Nephron progenitor cell (in vitro differentiated cells): Measurements from ENCODE around the gene ABCG4.
"Not testable (repeated sequence)": the region's sequence is repeated elsewhere in the genome, so short reads cannot be mapped to it uniquely, and the experiment has no call there.

Experiments used
- DNase-seq: peaks from one replicate; pipeline ENCODE4 v3.0.0; 2021
- H3K27ac Mint-ChIP-seq: 2 replicates; pipeline ENCODE4 v1.8.0; 2021; ENCODE audit warnings: mild to moderate bottlenecking, moderate library complexity, mixed read lengths
- H3K27me3 Mint-ChIP-seq: 2 replicates; pipeline ENCODE4 v1.8.0; 2021; ENCODE audit warnings: mild to moderate bottlenecking, low read depth, mixed read lengths; ENCODE audit not compliant: poor library complexity
- H3K36me3 Mint-ChIP-seq: 2 replicates; pipeline ENCODE4 v1.8.0; 2021; ENCODE audit warnings: low read depth, mixed read lengths
- H3K4me1 Mint-ChIP-seq: 2 replicates; pipeline ENCODE4 v1.8.0; 2021; ENCODE audit warnings: mixed read lengths
- H3K4me3 Mint-ChIP-seq: 2 replicates; pipeline ENCODE4 v1.8.0; 2021; ENCODE audit warnings: mild to moderate bottlenecking, moderate library complexity, mixed read lengths
- H3K9me3 Mint-ChIP-seq: 2 replicates; pipeline ENCODE4 v1.8.0; 2021; ENCODE audit warnings: mild to moderate bottlenecking, moderate library complexity, mixed read lengths
- CTCF ChIP-seq: fragments of 200-600 bp; sonication (generic); IDR thresholded peaks from 2 replicates; pipeline ENCODE4 v1.5.0; 2021; ENCODE audit warnings: antibody characterized with exemption

The ABCG4 gene

GRCh38 chr11:119149018-119149785, at the start of gene ABCG4:
Gene ABCG4 (plus strand): TSS chr11:119149052. CDS start chr11:119149966, 914 bp downstream.
- TF ChIP-seq CTCF, result no peak
- no peak within 1 kb of the TSS for H3K27ac Mint-ChIP-seq
- peaks cover 19% of the 10 kb centered on the region for H3K4me1 Mint-ChIP-seq
- peaks cover 84% of the 10 kb centered on the region for H3K27me3 Mint-ChIP-seq
- no peaks in the 10 kb centered on the region for H3K9me3 Mint-ChIP-seq
- peak; percentile 59 for DNase-seq
- H3K4me3 Mint-ChIP-seq, result peak within 1 kb of the TSS; percentile 82
- H3K36me3 Mint-ChIP-seq, result no peaks in the 10 kb centered on the region

GRCh38 chr11:119099711-119100110, 49.1 kb upstream of the ABCG4 start:
- Mint-ChIP-seq H3K27ac (no peak overlapping the region), H3K27me3 (no peaks in the 10 kb centered on the region), H3K4me1 (peaks cover 63% of the 10 kb centered on the region), H3K4me3 (peak overlapping the region; percentile 92), H3K36me3 (peaks cover 28% of the 10 kb centered on the region), H3K9me3 (no peaks in the 10 kb centered on the region)
- no peak for TF ChIP-seq CTCF
- DNase-seq, result no peak

- Mint-ChIP-seq H3K27ac (peak overlapping the region; percentile 67), H3K4me1 (peaks cover 69% of the 10 kb centered on the region), H3K36me3 (peaks cover 28% of the 10 kb centered on the region), H3K4me3 (peak overlapping the region; percentile 92), H3K9me3 (no peaks in the 10 kb centered on the region), H3K27me3 (peaks cover 2% of the 10 kb centered on the region)
- TF ChIP-seq CTCF, result peak; percentile 28
- DNase-seq, result no peak
These were observed 48.4 kb upstream of the ABCG4 start for GRCh38 chr11:119100246-119100970.

GRCh38 chr11:119100994-119101758, 47.7 kb upstream of the ABCG4 start:
- Mint-ChIP-seq H3K4me3 (peak overlapping the region; percentile 92), H3K36me3 (peaks cover 28% of the 10 kb centered on the region), H3K27me3 (peaks cover 2% of the 10 kb centered on the region), H3K9me3 (no peaks in the 10 kb centered on the region), H3K27ac (peak overlapping the region; percentile 98), H3K4me1 (peaks cover 68% of the 10 kb centered on the region)
- TF ChIP-seq CTCF, result no peak
- peak; percentile 50 for DNase-seq

- Mint-ChIP-seq H3K4me1 (peaks cover 71% of the 10 kb centered on the region), H3K27me3 (peaks cover 2% of the 10 kb centered on the region), H3K4me3 (peak within 1 kb of the TSS; percentile 92), H3K27ac (peak within 1 kb of the TSS; percentile 98), H3K9me3 (no peaks in the 10 kb centered on the region), H3K36me3 (peaks cover 22% of the 10 kb centered on the region)
- DNase-seq, result peak; percentile 81
- TF ChIP-seq CTCF, result no peak
These were observed 47.0 kb upstream of the ABCG4 start, which contains the start of gene DPAGT1 for GRCh38 chr11:119101759-119102423. Gene DPAGT1 (minus strand): TSS chr11:119101853. CDS start chr11:119101655, 198 bp downstream.

- H3K9me3 Mint-ChIP-seq, H3K36me3 Mint-ChIP-seq, H3K27me3 Mint-ChIP-seq, DNase-seq: not testable (repeated sequence)
- Mint-ChIP-seq H3K4me1 (peaks cover 74% of the 10 kb centered on the region), H3K4me3 (peak overlapping the region; percentile 92), H3K27ac (peak overlapping the region; percentile 98)
These were observed 45.6 kb upstream of the ABCG4 start for GRCh38 chr11:119103161-119103664.
